ENCODE results near the gene TSR1. TPM values are rescaled to one million over a fixed set of nuclear protein-coding genes. Genes with fewer than 3 reads are reported as not detected.

TSR1 gene
- total RNA-seq, 1 experiment from 2014 or later, result 44.7 TPM

DNA sequence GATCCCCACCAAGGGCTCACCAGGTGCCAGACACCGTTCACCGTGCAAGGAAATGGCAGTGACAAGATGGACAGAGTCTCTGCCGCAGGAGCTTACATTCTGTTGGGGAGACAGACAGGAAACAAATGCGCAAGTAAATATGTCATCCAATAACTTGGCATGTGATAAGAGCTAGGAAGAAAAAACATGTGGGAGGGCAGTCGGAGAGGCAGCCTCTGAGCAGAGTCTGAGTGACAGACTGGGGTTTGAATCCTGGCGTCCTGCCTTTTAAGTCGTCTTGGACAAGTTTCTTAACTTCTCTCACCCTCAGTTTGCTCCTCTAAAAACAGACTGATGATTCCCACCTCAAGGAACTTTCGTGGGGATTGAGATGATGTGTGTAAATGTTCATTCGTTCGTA, 8.3 kb upstream of the TSR1 start:
- H3K27me3 ChIP-seq (ENCODE audit: control insufficient read depth, insufficient read depth, low read length), result no peaks in the 10 kb centered on the region
- no peaks in the 10 kb centered on the region for H3K4me1 ChIP-seq (ENCODE audit: control insufficient read depth, insufficient read depth, low read length)
- no peak overlapping the region for H3K27ac ChIP-seq (ENCODE audit: low read length)
- TF ChIP-seq REST (IDR thresholded peaks at IDR 0.05; ENCODE audit: insufficient read depth in 1 of 2, low read depth in 2 of 2, low read length in 1 of 2), result no peak
- BruUV-seq (replicated peaks), result no TSS peak
- POLR2A ChIA-PET, result no interaction called here
- ATAC-seq (no peak), DNase-seq (ENCODE audit: low read depth, low spot score) (no peak)
- H3K4me3 ChIP-seq (ENCODE audit: low read depth in 2 of 2, low read length in 2 of 2), result no peak overlapping the region
- no peaks in the 10 kb centered on the region for H3K36me3 ChIP-seq (ENCODE audit: control insufficient read depth, insufficient read depth, low read length)
- H3K9me3 ChIP-seq (ENCODE audit: control insufficient read depth, insufficient read depth, low read depth, low read length), result no peaks in the 10 kb centered on the region
- intact Hi-C loops (cut with micrococcal nuclease; ENCODE audit: unreplicated experiment), result no loop called here
- in situ Hi-C loops (cut with HindIII; ENCODE audit: low pct_unique_long_range_greater_than_20kb, low sequenced_read_pairs), result no loop called here
- CTCF ChIA-PET, result no interaction called here

DNA sequence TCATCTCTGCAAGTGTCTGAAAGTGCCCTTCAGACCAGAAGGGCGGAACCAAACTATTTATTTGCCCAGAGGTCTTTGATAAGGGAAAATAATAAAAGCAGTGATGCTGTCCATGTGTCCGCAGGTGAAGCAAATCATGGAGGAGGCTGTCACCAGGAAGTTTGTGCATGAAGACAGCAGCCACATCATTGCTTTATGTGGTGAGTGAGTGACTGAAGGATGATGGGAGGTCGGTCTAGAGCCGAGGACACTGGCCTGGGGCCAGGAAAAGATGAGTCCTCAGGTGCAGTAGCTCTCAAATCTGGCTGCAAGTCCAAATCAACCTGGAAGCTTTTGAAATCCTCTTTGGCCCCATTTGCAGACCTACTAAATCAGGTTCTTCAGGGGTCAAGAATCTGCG, 7.2 kb upstream of the TSR1 start:
- Histone ChIP-seq H3K27me3 (ENCODE audit: control insufficient read depth, insufficient read depth, low read length) (no peaks in the 10 kb centered on the region), H3K36me3 (ENCODE audit: control insufficient read depth, insufficient read depth, low read length) (no peaks in the 10 kb centered on the region), H3K27ac (ENCODE audit: low read length) (no peak overlapping the region), H3K4me1 (ENCODE audit: control insufficient read depth, insufficient read depth, low read length) (peaks cover 2% of the 10 kb centered on the region; the same call in 1 of the 2 replicates), H3K4me3 (ENCODE audit: low read depth in 2 of 2, low read length in 2 of 2) (no peak overlapping the region), H3K9me3 (ENCODE audit: control insufficient read depth, insufficient read depth, low read depth, low read length) (no peaks in the 10 kb centered on the region)
- no peak for ATAC-seq
- TF ChIP-seq REST (IDR thresholded peaks at IDR 0.05; ENCODE audit: insufficient read depth in 1 of 2, low read depth in 2 of 2, low read length in 1 of 2), result no peak
- no peak for TF ChIP-seq POLR2AphosphoS5 (IDR thresholded peaks at IDR 0.05; ENCODE audit: low read depth, low read length)
- TF ChIP-seq, protein P1, sequence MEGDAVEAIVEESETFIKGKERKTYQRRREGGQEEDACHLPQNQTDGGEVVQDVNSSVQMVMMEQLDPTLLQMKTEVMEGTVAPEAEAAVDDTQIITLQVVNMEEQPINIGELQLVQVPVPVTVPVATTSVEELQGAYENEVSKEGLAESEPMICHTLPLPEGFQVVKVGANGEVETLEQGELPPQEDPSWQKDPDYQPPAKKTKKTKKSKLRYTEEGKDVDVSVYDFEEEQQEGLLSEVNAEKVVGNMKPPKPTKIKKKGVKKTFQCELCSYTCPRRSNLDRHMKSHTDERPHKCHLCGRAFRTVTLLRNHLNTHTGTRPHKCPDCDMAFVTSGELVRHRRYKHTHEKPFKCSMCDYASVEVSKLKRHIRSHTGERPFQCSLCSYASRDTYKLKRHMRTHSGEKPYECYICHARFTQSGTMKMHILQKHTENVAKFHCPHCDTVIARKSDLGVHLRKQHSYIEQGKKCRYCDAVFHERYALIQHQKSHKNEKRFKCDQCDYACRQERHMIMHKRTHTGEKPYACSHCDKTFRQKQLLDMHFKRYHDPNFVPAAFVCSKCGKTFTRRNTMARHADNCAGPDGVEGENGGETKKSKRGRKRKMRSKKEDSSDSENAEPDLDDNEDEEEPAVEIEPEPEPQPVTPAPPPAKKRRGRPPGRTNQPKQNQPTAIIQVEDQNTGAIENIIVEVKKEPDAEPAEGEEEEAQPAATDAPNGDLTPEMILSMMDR (IDR thresholded peaks at IDR 0.05), result no peak
- TF ChIP-seq TCF7L2 (IDR thresholded peaks at IDR 0.05; ENCODE audit: low read depth, low read length), result no peak
- TF ChIP-seq SIN3A (IDR thresholded peaks at IDR 0.05; ENCODE audit: borderline replicate concordance, insufficient read depth, low read depth, low read length), result no peak
- BruUV-seq (replicated peaks), result no TSS peak
- no peak for DNase-seq (ENCODE audit: low read depth, low spot score)
- in situ Hi-C loops (cut with HindIII; ENCODE audit: low pct_unique_long_range_greater_than_20kb, low sequenced_read_pairs) (no loop called here), intact Hi-C loops (cut with micrococcal nuclease; ENCODE audit: unreplicated experiment) (no loop called here)
- CTCF ChIA-PET, result no interaction called here
- POLR2A ChIA-PET, result no interaction called here
